WTC11 (cell line): Measurements from ENCODE around the gene PLA1A. TPM values are rescaled to one million over a fixed set of nuclear protein-coding genes. Genes with fewer than 3 reads are reported as not detected.
"Not testable (repeated sequence)": the region's sequence is repeated elsewhere in the genome, so short reads cannot be mapped to it uniquely, and the experiment has no call there.

ENCODE experiments used
- ATAC-seq: fragments of 200-7000 bp; cut with Tn5 transposase; 2 replicates; pipeline ENCODE4 v1.10.0; 2021; ENCODE audit warnings: mild to moderate bottlenecking, moderate library complexity
- CTCF ChIA-PET: fragments of 300-600 bp; sonication (Branson Sonifier 250); formaldehyde crosslinking; loops from one replicate; lab custom pipeline; 2021; ENCODE audit warnings: antibody characterized with exemption; lab: Charles Lee
- POLR2A ChIA-PET: fragments of 350-600 bp; sonication (Branson Sonifier 250); formaldehyde crosslinking; loops from one replicate; lab custom pipeline; 2021; ENCODE audit warnings: antibody characterized with exemption; lab: Charles Lee
- DNase-seq: peaks from one replicate; pipeline ENCODE4 v3.0.0; 2021; ENCODE audit warnings: low spot score
- H3K27ac Mint-ChIP-seq: 2 replicates; pipeline ENCODE4 v1.8.0; 2021; ENCODE audit warnings: mixed read lengths
- H3K27me3 Mint-ChIP-seq: 2 replicates; pipeline ENCODE4 v1.8.0; 2021; ENCODE audit warnings: low read depth, mild to moderate bottlenecking, moderate library complexity, mixed read lengths
- H3K36me3 Mint-ChIP-seq: 2 replicates; pipeline ENCODE4 v1.8.0; 2021; ENCODE audit warnings: mixed read lengths
- H3K4me1 Mint-ChIP-seq: 2 replicates; pipeline ENCODE4 v1.8.0; 2022; ENCODE audit warnings: mixed read lengths
- H3K4me3 Mint-ChIP-seq: 2 replicates; pipeline ENCODE4 v1.8.0; 2021; ENCODE audit warnings: mild to moderate bottlenecking, moderate library complexity, mixed read lengths
- H3K9me3 Mint-ChIP-seq: 2 replicates; pipeline ENCODE4 v1.8.0; 2021; ENCODE audit warnings: mixed read lengths
- ATF1 ChIP-seq: sonication (generic); formaldehyde crosslinking; IDR thresholded peaks from 2 replicates; pipeline ENCODE4 v1.8.1; 2023; ENCODE audit warnings: mild to moderate bottlenecking, moderate library complexity, missing genetic modification reagents
- CREB1 ChIP-seq: sonication (generic); formaldehyde crosslinking; IDR thresholded peaks from 2 replicates; pipeline ENCODE4 v1.8.0; 2023; ENCODE audit warnings: mild to moderate bottlenecking, missing genetic modification reagents
- EMX1 ChIP-seq: fragments of 250-450 bp; sonication (Bioruptor Pico); IDR thresholded peaks from 2 replicates; pipeline ENCODE4 v1.8.0; 2021; ENCODE audit warnings: mild to moderate bottlenecking
- ESRRA ChIP-seq: sonication (generic); formaldehyde crosslinking; IDR thresholded peaks from 2 replicates; pipeline ENCODE4 v1.8.1; 2022; ENCODE audit warnings: mild to moderate bottlenecking, missing genetic modification reagents, borderline replicate concordance
- GTF2I ChIP-seq: fragments of 250-450 bp; sonication (Bioruptor Pico); conservative IDR thresholded peaks from 2 replicates; pipeline ENCODE4 v1.4.0; 2021; ENCODE audit warnings: mild to moderate bottlenecking
- KAT7 ChIP-seq: sonication (generic); formaldehyde crosslinking; IDR thresholded peaks from 2 replicates; pipeline ENCODE4 v1.8.1; 2023; ENCODE audit warnings: missing genetic modification reagents, mild to moderate bottlenecking, borderline replicate concordance
- OVOL2 ChIP-seq: fragments of 250-450 bp; sonication (Bioruptor Pico); IDR thresholded peaks from 2 replicates; pipeline ENCODE4 v1.9.0; 2021; ENCODE audit warnings: mild to moderate bottlenecking, borderline replicate concordance
- SP1 ChIP-seq: sonication (generic); formaldehyde crosslinking; conservative IDR thresholded peaks from 2 replicates; pipeline ENCODE4 v1.8.1; 2022; ENCODE audit warnings: missing genetic modification reagents
- TP53 ChIP-seq: sonication (generic); formaldehyde crosslinking; IDR thresholded peaks from 2 replicates; pipeline ENCODE4 v1.8.1; 2023; ENCODE audit warnings: mild to moderate bottlenecking, missing genetic modification reagents
- ZNF121 ChIP-seq: sonication (generic); formaldehyde crosslinking; IDR thresholded peaks from 2 replicates; pipeline ENCODE4 v1.8.0; 2023; ENCODE audit warnings: missing genetic modification reagents
- ZNF138 ChIP-seq: sonication (generic); formaldehyde crosslinking; conservative IDR thresholded peaks from 2 replicates; pipeline ENCODE4 v1.8.1; 2022; ENCODE audit warnings: mild to moderate bottlenecking, moderate library complexity, missing genetic modification reagents
- ZNF263 ChIP-seq: sonication (generic); formaldehyde crosslinking; IDR thresholded peaks from 2 replicates; pipeline ENCODE4 v1.8.1; 2022; ENCODE audit warnings: low read depth, mild to moderate bottlenecking, moderate library complexity, missing genetic modification reagents
- ZNF671 ChIP-seq: fragments of 250-450 bp; sonication (Bioruptor Pico); IDR thresholded peaks from 2 replicates; pipeline ENCODE4 v1.8.0; 2021; ENCODE audit warnings: mild to moderate bottlenecking
- total RNA-seq: library from RNA; stranded (reverse); gene quantifications from 3 replicates; pipeline ENCODE4 v1.2.3, GENCODE V29; 2021
- TF ChIP-seq, protein P1 (sequence below): fragments of 250-450 bp; sonication (Bioruptor Pico); IDR thresholded peaks from 2 replicates; pipeline ENCODE4 v1.9.0; 2021; ENCODE audit warnings: mild to moderate bottlenecking
- TF ChIP-seq, protein P2 (sequence below): fragments of 250-450 bp; sonication (Bioruptor Pico); IDR thresholded peaks from 2 replicates; pipeline ENCODE4 v1.9.0; 2021; ENCODE audit warnings: mild to moderate bottlenecking
- TF ChIP-seq, protein P3 (sequence below): sonication (generic); formaldehyde crosslinking; IDR thresholded peaks from 2 replicates; pipeline ENCODE4 v1.8.1; 2022; ENCODE audit warnings: missing genetic modification reagents, borderline replicate concordance
- TF ChIP-seq, protein P4 (sequence below): sonication (generic); formaldehyde crosslinking; IDR thresholded peaks from 2 replicates; pipeline ENCODE4 v1.8.0; 2022; ENCODE audit warnings: mild to moderate bottlenecking, missing genetic modification reagents
- TF ChIP-seq, protein P5 (sequence below): sonication (generic); formaldehyde crosslinking; conservative IDR thresholded peaks from 2 replicates; pipeline ENCODE4 v1.8.1; 2023; ENCODE audit warnings: mild to moderate bottlenecking, low read depth, missing genetic modification reagents, moderate library complexity
- TF ChIP-seq, protein P6 (sequence below): fragments of 200-600 bp; IDR thresholded peaks from 2 replicates; pipeline ENCODE4 v1.8.0; 2022; ENCODE audit warnings: antibody characterized with exemption
- TF ChIP-seq, protein P7 (sequence below): fragments of 250-450 bp; sonication (Bioruptor Pico); IDR thresholded peaks from 2 replicates; pipeline ENCODE4 v1.9.0; 2021; ENCODE audit warnings: mild to moderate bottlenecking, borderline replicate concordance
- TF ChIP-seq, protein P8 (sequence below): sonication (generic); formaldehyde crosslinking; conservative IDR thresholded peaks from 2 replicates; pipeline ENCODE4 v1.8.1; 2022; ENCODE audit warnings: mild to moderate bottlenecking, missing genetic modification reagents

The PLA1A gene
- total RNA-seq, 1 experiment from 2014 or later: not detected

DNA sequence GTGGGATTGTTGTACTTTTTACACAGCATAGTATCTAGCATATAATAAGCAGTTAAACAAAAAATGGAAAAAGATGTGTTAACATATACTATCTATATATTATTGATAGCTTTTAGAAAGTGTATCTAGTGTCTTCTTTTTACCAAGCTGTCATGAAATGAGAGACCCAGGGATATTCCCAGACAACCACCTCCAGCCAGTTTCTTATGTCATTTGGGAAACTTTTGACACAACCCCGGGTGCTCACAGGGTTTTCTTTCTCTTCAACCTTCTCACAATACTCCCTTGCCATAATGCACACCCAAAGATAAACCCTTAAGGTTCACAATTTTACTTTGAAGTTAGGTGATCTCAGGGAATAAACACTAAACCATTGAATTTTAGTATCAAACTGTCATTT lies 4.8 kb upstream of the PLA1A start (continued):
- TF ChIP-seq, protein P1, sequence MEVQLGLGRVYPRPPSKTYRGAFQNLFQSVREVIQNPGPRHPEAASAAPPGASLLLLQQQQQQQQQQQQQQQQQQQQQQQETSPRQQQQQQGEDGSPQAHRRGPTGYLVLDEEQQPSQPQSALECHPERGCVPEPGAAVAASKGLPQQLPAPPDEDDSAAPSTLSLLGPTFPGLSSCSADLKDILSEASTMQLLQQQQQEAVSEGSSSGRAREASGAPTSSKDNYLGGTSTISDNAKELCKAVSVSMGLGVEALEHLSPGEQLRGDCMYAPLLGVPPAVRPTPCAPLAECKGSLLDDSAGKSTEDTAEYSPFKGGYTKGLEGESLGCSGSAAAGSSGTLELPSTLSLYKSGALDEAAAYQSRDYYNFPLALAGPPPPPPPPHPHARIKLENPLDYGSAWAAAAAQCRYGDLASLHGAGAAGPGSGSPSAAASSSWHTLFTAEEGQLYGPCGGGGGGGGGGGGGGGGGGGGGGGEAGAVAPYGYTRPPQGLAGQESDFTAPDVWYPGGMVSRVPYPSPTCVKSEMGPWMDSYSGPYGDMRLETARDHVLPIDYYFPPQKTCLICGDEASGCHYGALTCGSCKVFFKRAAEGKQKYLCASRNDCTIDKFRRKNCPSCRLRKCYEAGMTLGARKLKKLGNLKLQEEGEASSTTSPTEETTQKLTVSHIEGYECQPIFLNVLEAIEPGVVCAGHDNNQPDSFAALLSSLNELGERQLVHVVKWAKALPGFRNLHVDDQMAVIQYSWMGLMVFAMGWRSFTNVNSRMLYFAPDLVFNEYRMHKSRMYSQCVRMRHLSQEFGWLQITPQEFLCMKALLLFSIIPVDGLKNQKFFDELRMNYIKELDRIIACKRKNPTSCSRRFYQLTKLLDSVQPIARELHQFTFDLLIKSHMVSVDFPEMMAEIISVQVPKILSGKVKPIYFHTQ (CRISPR knock-in tag): no peak
- no peak for TF ChIP-seq TP53 (CRISPR knock-in tag)
- TF ChIP-seq ZNF671 (CRISPR knock-in tag): no peak
- no peak for TF ChIP-seq EMX1 (CRISPR knock-in tag)
- no peak for TF ChIP-seq ATF1 (CRISPR knock-in tag)
- TF ChIP-seq, protein P2, sequence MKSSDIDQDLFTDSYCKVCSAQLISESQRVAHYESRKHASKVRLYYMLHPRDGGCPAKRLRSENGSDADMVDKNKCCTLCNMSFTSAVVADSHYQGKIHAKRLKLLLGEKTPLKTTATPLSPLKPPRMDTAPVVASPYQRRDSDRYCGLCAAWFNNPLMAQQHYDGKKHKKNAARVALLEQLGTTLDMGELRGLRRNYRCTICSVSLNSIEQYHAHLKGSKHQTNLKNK (CRISPR knock-in tag): no peak
- TF ChIP-seq KAT7 (CRISPR knock-in tag): no peak

DNA sequence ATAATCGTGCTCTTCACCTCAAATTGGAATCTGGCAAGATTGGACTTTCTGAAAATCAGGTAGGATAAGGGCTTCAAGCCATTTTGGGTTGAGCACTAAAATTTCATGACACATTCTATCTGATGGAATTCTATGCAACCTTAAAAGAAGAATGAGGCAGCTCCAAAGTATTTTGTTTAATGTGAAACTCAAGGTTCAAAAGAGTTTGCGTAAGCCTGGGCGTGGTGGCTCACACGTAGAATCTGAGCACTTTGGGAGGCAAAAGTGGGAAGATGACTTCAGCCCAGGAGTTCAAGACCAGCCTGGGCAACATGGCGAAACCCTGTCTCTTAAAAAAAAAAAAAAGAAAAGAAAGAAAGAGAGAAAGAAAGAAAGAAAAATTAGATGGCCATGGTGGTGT lies 3.6 kb upstream of the PLA1A start:
- Mint-ChIP-seq H3K4me1 (peaks cover 11% of the 10 kb centered on the region), H3K36me3 (no peaks in the 10 kb centered on the region), H3K4me3 (no peak overlapping the region), H3K9me3 (peaks cover 4% of the 10 kb centered on the region; the same call in 1 of the 2 replicates), H3K27ac (no peak overlapping the region)
- CTCF ChIA-PET: no interaction called here
- TF ChIP-seq, protein P3, sequence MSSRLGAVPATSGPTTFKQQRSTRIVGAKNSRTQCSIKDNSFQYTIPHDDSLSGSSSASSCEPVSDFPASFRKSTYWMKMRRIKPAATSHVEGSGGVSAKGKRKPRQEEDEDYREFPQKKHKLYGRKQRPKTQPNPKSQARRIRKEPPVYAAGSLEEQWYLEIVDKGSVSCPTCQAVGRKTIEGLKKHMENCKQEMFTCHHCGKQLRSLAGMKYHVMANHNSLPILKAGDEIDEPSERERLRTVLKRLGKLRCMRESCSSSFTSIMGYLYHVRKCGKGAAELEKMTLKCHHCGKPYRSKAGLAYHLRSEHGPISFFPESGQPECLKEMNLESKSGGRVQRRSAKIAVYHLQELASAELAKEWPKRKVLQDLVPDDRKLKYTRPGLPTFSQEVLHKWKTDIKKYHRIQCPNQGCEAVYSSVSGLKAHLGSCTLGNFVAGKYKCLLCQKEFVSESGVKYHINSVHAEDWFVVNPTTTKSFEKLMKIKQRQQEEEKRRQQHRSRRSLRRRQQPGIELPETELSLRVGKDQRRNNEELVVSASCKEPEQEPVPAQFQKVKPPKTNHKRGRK (CRISPR knock-in tag): no peak
- no peak for TF ChIP-seq ZNF138 (CRISPR knock-in tag)
- no peak for TF ChIP-seq ZNF263 (CRISPR knock-in tag)
- TF ChIP-seq, protein P4, sequence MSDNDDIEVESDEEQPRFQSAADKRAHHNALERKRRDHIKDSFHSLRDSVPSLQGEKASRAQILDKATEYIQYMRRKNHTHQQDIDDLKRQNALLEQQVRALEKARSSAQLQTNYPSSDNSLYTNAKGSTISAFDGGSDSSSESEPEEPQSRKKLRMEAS (CRISPR knock-in tag): no peak
- TF ChIP-seq ATF1 (CRISPR knock-in tag): no peak
- TF ChIP-seq ZNF121 (CRISPR knock-in tag): no peak
- TF ChIP-seq, protein P5, sequence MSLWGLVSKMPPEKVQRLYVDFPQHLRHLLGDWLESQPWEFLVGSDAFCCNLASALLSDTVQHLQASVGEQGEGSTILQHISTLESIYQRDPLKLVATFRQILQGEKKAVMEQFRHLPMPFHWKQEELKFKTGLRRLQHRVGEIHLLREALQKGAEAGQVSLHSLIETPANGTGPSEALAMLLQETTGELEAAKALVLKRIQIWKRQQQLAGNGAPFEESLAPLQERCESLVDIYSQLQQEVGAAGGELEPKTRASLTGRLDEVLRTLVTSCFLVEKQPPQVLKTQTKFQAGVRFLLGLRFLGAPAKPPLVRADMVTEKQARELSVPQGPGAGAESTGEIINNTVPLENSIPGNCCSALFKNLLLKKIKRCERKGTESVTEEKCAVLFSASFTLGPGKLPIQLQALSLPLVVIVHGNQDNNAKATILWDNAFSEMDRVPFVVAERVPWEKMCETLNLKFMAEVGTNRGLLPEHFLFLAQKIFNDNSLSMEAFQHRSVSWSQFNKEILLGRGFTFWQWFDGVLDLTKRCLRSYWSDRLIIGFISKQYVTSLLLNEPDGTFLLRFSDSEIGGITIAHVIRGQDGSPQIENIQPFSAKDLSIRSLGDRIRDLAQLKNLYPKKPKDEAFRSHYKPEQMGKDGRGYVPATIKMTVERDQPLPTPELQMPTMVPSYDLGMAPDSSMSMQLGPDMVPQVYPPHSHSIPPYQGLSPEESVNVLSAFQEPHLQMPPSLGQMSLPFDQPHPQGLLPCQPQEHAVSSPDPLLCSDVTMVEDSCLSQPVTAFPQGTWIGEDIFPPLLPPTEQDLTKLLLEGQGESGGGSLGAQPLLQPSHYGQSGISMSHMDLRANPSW (CRISPR knock-in tag): no peak
- TF ChIP-seq OVOL2: no peak
- TF ChIP-seq, protein P6, sequence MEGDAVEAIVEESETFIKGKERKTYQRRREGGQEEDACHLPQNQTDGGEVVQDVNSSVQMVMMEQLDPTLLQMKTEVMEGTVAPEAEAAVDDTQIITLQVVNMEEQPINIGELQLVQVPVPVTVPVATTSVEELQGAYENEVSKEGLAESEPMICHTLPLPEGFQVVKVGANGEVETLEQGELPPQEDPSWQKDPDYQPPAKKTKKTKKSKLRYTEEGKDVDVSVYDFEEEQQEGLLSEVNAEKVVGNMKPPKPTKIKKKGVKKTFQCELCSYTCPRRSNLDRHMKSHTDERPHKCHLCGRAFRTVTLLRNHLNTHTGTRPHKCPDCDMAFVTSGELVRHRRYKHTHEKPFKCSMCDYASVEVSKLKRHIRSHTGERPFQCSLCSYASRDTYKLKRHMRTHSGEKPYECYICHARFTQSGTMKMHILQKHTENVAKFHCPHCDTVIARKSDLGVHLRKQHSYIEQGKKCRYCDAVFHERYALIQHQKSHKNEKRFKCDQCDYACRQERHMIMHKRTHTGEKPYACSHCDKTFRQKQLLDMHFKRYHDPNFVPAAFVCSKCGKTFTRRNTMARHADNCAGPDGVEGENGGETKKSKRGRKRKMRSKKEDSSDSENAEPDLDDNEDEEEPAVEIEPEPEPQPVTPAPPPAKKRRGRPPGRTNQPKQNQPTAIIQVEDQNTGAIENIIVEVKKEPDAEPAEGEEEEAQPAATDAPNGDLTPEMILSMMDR: no peak
- no peak for TF ChIP-seq CREB1
- no peak for TF ChIP-seq SP1 (CRISPR knock-in tag)
- TF ChIP-seq, protein P7, sequence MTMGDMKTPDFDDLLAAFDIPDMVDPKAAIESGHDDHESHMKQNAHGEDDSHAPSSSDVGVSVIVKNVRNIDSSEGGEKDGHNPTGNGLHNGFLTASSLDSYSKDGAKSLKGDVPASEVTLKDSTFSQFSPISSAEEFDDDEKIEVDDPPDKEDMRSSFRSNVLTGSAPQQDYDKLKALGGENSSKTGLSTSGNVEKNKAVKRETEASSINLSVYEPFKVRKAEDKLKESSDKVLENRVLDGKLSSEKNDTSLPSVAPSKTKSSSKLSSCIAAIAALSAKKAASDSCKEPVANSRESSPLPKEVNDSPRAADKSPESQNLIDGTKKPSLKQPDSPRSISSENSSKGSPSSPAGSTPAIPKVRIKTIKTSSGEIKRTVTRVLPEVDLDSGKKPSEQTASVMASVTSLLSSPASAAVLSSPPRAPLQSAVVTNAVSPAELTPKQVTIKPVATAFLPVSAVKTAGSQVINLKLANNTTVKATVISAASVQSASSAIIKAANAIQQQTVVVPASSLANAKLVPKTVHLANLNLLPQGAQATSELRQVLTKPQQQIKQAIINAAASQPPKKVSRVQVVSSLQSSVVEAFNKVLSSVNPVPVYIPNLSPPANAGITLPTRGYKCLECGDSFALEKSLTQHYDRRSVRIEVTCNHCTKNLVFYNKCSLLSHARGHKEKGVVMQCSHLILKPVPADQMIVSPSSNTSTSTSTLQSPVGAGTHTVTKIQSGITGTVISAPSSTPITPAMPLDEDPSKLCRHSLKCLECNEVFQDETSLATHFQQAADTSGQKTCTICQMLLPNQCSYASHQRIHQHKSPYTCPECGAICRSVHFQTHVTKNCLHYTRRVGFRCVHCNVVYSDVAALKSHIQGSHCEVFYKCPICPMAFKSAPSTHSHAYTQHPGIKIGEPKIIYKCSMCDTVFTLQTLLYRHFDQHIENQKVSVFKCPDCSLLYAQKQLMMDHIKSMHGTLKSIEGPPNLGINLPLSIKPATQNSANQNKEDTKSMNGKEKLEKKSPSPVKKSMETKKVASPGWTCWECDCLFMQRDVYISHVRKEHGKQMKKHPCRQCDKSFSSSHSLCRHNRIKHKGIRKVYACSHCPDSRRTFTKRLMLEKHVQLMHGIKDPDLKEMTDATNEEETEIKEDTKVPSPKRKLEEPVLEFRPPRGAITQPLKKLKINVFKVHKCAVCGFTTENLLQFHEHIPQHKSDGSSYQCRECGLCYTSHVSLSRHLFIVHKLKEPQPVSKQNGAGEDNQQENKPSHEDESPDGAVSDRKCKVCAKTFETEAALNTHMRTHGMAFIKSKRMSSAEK (CRISPR knock-in tag): no peak
- TF ChIP-seq, protein P8, sequence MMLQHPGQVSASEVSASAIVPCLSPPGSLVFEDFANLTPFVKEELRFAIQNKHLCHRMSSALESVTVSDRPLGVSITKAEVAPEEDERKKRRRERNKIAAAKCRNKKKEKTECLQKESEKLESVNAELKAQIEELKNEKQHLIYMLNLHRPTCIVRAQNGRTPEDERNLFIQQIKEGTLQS: no peak
- no peak for TF ChIP-seq EMX1 (CRISPR knock-in tag)
- TF ChIP-seq GTF2I: no peak
- TF ChIP-seq ESRRA: no peak
- TF ChIP-seq, all 79 proteins: peak for 0
- no peak for ATAC-seq
- POLR2A ChIA-PET: no interaction called here
- DNase-seq: no peak
- H3K27me3 Mint-ChIP-seq: peaks cover under 1% of the 10 kb centered on the region

DNA sequence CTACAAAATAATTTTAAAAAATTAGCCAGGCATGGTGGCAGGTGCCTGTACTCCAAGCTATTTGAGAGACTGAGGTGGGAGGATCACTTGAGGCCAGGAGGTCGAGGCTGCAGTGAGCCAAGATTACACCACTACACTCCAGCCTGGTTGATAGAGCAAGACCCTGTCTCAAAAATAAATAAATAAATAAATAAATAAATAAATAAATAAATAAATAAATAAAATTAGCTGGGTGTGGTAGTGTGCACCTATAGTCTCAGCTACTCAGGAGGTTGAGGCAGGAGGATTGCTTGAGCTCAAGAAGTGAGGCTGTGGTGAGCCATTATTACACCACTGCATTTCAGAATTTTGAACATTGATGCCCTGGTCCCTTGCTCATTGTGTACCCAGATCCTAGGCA lies 2.8 kb upstream of the PLA1A start:
- H3K9me3 Mint-ChIP-seq, H3K4me1 Mint-ChIP-seq, H3K27me3 Mint-ChIP-seq, H3K27ac Mint-ChIP-seq, ATAC-seq, H3K4me3 Mint-ChIP-seq, CTCF ChIA-PET, H3K36me3 Mint-ChIP-seq, DNase-seq, POLR2A ChIA-PET: not testable (repeated sequence)
